H9 (cell line): Measurements from ENCODE around the gene DENND5A. TPM values are rescaled to one million over a fixed set of nuclear protein-coding genes. Genes with fewer than 3 reads are reported as not detected.
A peak's percentile ranks its signal among the peaks of the same experiment; 100 is the strongest.

ENCODE experiments used
- DNase-seq: peaks from one replicate; pipeline ENCODE4 v3.0.0-alpha.2; 2017
- H2AFZ ChIP-seq: one replicate; pipeline ENCODE4 v1.6.1; 2013; ENCODE audit warnings: mild to moderate bottlenecking, low read length, control low read depth, moderate library complexity
- H2AK5ac ChIP-seq: 2 replicates; pipeline ENCODE4 v1.6.1; 2013; ENCODE audit warnings: low read length, control low read depth, mixed read lengths; ENCODE audit not compliant: insufficient read length
- H2BK120ac ChIP-seq: one replicate; pipeline ENCODE4 v1.6.1; 2013; ENCODE audit warnings: low read depth, mild to moderate bottlenecking, low read length, control low read depth, inconsistent platforms; ENCODE audit not compliant: poor library complexity, severe bottlenecking
- H2BK12ac ChIP-seq: 2 replicates; pipeline ENCODE4 v1.6.1; 2013; ENCODE audit warnings: low read length, control low read depth, mixed read lengths, low read depth; ENCODE audit not compliant: insufficient read length
- H2BK15ac ChIP-seq: 2 replicates; pipeline ENCODE4 v1.6.1; 2013; ENCODE audit warnings: low read depth, low read length, control low read depth
- H2BK20ac ChIP-seq: one replicate; pipeline ENCODE4 v1.6.1; 2013; ENCODE audit warnings: low read depth, mild to moderate bottlenecking, low read length, control low read depth, inconsistent platforms; ENCODE audit not compliant: poor library complexity, severe bottlenecking
- H2BK5ac ChIP-seq: 2 replicates; pipeline ENCODE4 v1.6.1; 2013; ENCODE audit warnings: low read length, control low read depth, mixed read lengths; ENCODE audit not compliant: insufficient read length
- H3K14ac ChIP-seq: 2 replicates; pipeline ENCODE4 v1.6.1; 2013; ENCODE audit warnings: low read length, control low read depth; ENCODE audit not compliant: insufficient read depth
- H3K18ac ChIP-seq: 2 replicates; pipeline ENCODE4 v1.6.1; 2013; ENCODE audit warnings: low read depth, mild to moderate bottlenecking, mixed read lengths, low read length, control low read depth; ENCODE audit not compliant: insufficient read length
- H3K23ac ChIP-seq: 2 replicates; pipeline ENCODE4 v1.6.1; 2013; ENCODE audit warnings: low read length, control low read depth, mixed read lengths, low read depth; ENCODE audit not compliant: insufficient read length
- H3K23me2 ChIP-seq: 2 replicates; pipeline ENCODE4 v1.6.1; 2013; ENCODE audit warnings: low read depth, mild to moderate bottlenecking, mixed read lengths, low read length, control low read depth; ENCODE audit not compliant: insufficient read length, poor library complexity, severe bottlenecking
- H3K27ac ChIP-seq: 2 replicates; pipeline ENCODE4 v1.5.1; 2013; ENCODE audit warnings: low read length, control low read depth, mixed read lengths, low read depth; ENCODE audit not compliant: insufficient read length
- H3K27me3 ChIP-seq: 2 replicates; pipeline ENCODE4 v1.6.1; 2013; ENCODE audit warnings: low read length, control low read depth, inconsistent platforms; ENCODE audit not compliant: insufficient read depth
- H3K4ac ChIP-seq: 2 replicates; pipeline ENCODE4 v1.6.1; 2013; ENCODE audit warnings: low read depth, mild to moderate bottlenecking, control low read depth, inconsistent platforms, low read length, moderate library complexity
- H3K4me1 ChIP-seq: 2 replicates; pipeline ENCODE4 v1.6.1; 2013; ENCODE audit warnings: low read length, control low read depth, inconsistent platforms; ENCODE audit not compliant: insufficient read depth
- H3K4me2 ChIP-seq: 2 replicates; pipeline ENCODE4 v1.6.1; 2013; ENCODE audit warnings: low read length, control low read depth, mixed read lengths; ENCODE audit not compliant: insufficient read length, insufficient read depth
- H3K56ac ChIP-seq: 2 replicates; pipeline ENCODE4 v1.6.1; 2013; ENCODE audit warnings: low read depth, mild to moderate bottlenecking, mixed read lengths, low read length, control low read depth; ENCODE audit not compliant: insufficient read length
- H3K79me1 ChIP-seq: 2 replicates; pipeline ENCODE4 v1.6.1; 2013; ENCODE audit warnings: low read depth, mild to moderate bottlenecking, moderate library complexity, low read length, control low read depth, inconsistent platforms; ENCODE audit not compliant: insufficient read depth, poor library complexity, severe bottlenecking
- H3K79me2 ChIP-seq: 2 replicates; pipeline ENCODE4 v1.6.1; 2013; ENCODE audit warnings: low read length, control low read depth, inconsistent platforms; ENCODE audit not compliant: insufficient read depth
- H3K9ac ChIP-seq: 2 replicates; pipeline ENCODE4 v1.6.1; 2013; ENCODE audit warnings: low read length, control low read depth, mixed read lengths; ENCODE audit not compliant: insufficient read length; ENCODE audit errors: extremely low read depth
- H3K9me3 ChIP-seq: one replicate; pipeline ENCODE4 v1.6.1; 2013; ENCODE audit warnings: low read depth, low read length, inconsistent platforms; ENCODE audit not compliant: control insufficient read depth
- H3T11ph ChIP-seq: one replicate; pipeline ENCODE4 v1.6.1; 2013; ENCODE audit warnings: mild to moderate bottlenecking, low read length, control low read depth, inconsistent platforms
- H4K20me1 ChIP-seq: one replicate; pipeline ENCODE4 v1.6.1; 2013; ENCODE audit not compliant: control insufficient read depth, insufficient read length, insufficient read depth
- H4K5ac ChIP-seq: 2 replicates; pipeline ENCODE4 v1.6.1; 2013; ENCODE audit warnings: low read depth, mild to moderate bottlenecking, mixed read lengths, low read length, control low read depth; ENCODE audit not compliant: insufficient read length
- H4K8ac ChIP-seq: replicated peaks from 2 replicates; pipeline ENCODE4 v1.6.1; 2013; ENCODE audit warnings: low read length, control low read depth, mixed read lengths, low read depth; ENCODE audit not compliant: insufficient read length
- H4K91ac ChIP-seq: 2 replicates; pipeline ENCODE4 v1.6.1; 2013; ENCODE audit warnings: low read depth, mild to moderate bottlenecking, moderate library complexity, mixed read lengths, low read length, control low read depth; ENCODE audit not compliant: insufficient read length
- H3K27ac Mint-ChIP-seq, 3 experiments: 2 replicates in 2 of 3; 3 replicates in 1 of 3; pipeline ENCODE4 v1.8.0; 2020 to 2021; ENCODE audit warnings: mixed read lengths in 3 of 3, mild to moderate bottlenecking in 1 of 3, moderate library complexity in 1 of 3
- H3K27me3 Mint-ChIP-seq: 2 replicates; pipeline ENCODE4 v1.8.0; 2021; ENCODE audit warnings: low read depth, mild to moderate bottlenecking, moderate library complexity, mixed read lengths
- H3K36me3 Mint-ChIP-seq, 3 experiments: 2 replicates in 2 of 3; 3 replicates in 1 of 3; pipeline ENCODE4 v1.8.0; 2020 to 2021; ENCODE audit warnings: low read depth in 3 of 3, mixed read lengths in 3 of 3; ENCODE audit not compliant: insufficient read depth in 1 of 3
- H3K4me1 Mint-ChIP-seq, 2 experiments: 2 replicates each; pipeline ENCODE4 v1.8.0; 2020; ENCODE audit warnings: mixed read lengths in 2 of 2
- H3K4me3 Mint-ChIP-seq, 2 experiments: 2 replicates in 1 of 2; 3 replicates in 1 of 2; pipeline ENCODE4 v1.8.0; 2020 to 2021; ENCODE audit warnings: mild to moderate bottlenecking in 2 of 2, mixed read lengths in 2 of 2, moderate library complexity in 1 of 2
- H3K9me3 Mint-ChIP-seq, 2 experiments: 2 replicates in 1 of 2; 3 replicates in 1 of 2; pipeline ENCODE4 v1.8.0; 2020; ENCODE audit warnings: mild to moderate bottlenecking in 2 of 2, mixed read lengths in 2 of 2, moderate library complexity in 1 of 2
- CTCF ChIP-seq: fragments of 200-600 bp; sonication (generic); conservative IDR thresholded peaks from 3 replicates; pipeline ENCODE4 v1.8.0; 2021; ENCODE audit warnings: antibody characterized with exemption, mild to moderate bottlenecking
- WGBS: extraction: QIAGEN DNeasy Blood & Tissue Kit; methylation state at CpG from one replicate; pipeline ENCODE4 v1.1.7; 2013; ENCODE audit warnings: missing lambda C conversion rate, low lambda C conversion rate, mixed read lengths; ENCODE audit not compliant: insufficient read length; ENCODE audit errors: extremely low coverage; 5-methylcytosine and 5-hydroxymethylcytosine counted together
- total RNA-seq: library from RNA; stranded (reverse); gene quantifications from 2 replicates; pipeline ENCODE4 v1.2.1, GENCODE V29; 2021

Gene DENND5A
- total RNA-seq, 1 experiment from 2014 or later, result 59.6 TPM

GRCh38 chr11:9267680-9268079, 2.5 kb upstream of the DENND5A start:
- Histone ChIP-seq H3K23ac (no peak overlapping the region), H2BK120ac (no peak overlapping the region), H3K14ac (no peak overlapping the region), H3T11ph (no peak overlapping the region), H3K4me1 (peaks cover 5% of the 10 kb centered on the region; the same call in 1 of the 2 replicates), H3K4ac (no peak overlapping the region), H2AFZ (no peak overlapping the region), H3K79me1 (peaks cover 3% of the 10 kb centered on the region), H3K18ac (peak overlapping the region; percentile 30), H2BK15ac (no peak overlapping the region), H3K27me3 (no peaks in the 10 kb centered on the region), H3K9ac (no peak overlapping the region), H2BK5ac (no peak overlapping the region), H4K8ac (no peak overlapping the region), H4K5ac (no peak overlapping the region), H3K9me3 (no peaks in the 10 kb centered on the region), H4K91ac (no peak overlapping the region), H3K27ac (peak overlapping the region; percentile 58), H2BK12ac (no peak overlapping the region), H3K79me2 (peaks cover 11% of the 10 kb centered on the region; the same call in 1 of the 2 replicates), H3K23me2 (peaks cover 14% of the 10 kb centered on the region), H3K4me2 (peak overlapping the region; percentile 33), H3K56ac (no peak overlapping the region), H2AK5ac (no peak overlapping the region), H2BK20ac (no peak overlapping the region), H4K20me1 (no peaks in the 10 kb centered on the region)
- Mint-ChIP-seq H3K36me3 (peaks cover 0 to 6% (median 0%) of the 10 kb centered on the region in 3 experiments; a peak in 1 of 7 replicates), H3K9me3 (peaks cover 0 to 4% of the 10 kb centered on the region in 2 experiments; a peak in 2 of 5 replicates), H3K4me3 (peak overlapping the region in 1 of 2 experiments; percentile 13; a peak in 2 of 5 replicates), H3K4me1 (peaks cover 23 to 26% of the 10 kb centered on the region in 2 experiments), H3K27ac (peak overlapping the region in 2 of 3 experiments; percentile 36 to 65; a peak in 3 of 7 replicates), H3K27me3 (peaks cover 2% of the 10 kb centered on the region)
- TF ChIP-seq CTCF, result no peak
- DNase-seq, result no peak
- WGBS, result no CpG with 5 or more reads among the region's 4 CpGs
